Stimulated activated CD8-positive, alpha-beta memory T cell treated with anti-CD3 and anti-CD28 coated beads, Interleukin-15, amount 100 ng/mL, for 48 hours (primary cell): ENCODE data around the gene LAMA2.

Experiments used
- DNase-seq, 2 donors: peaks; one replicate each; pipeline ENCODE4 v3.0.0-alpha.2; 2020; ENCODE audit warnings: low read depth in 2 of 2

The LAMA2 gene

DNA sequence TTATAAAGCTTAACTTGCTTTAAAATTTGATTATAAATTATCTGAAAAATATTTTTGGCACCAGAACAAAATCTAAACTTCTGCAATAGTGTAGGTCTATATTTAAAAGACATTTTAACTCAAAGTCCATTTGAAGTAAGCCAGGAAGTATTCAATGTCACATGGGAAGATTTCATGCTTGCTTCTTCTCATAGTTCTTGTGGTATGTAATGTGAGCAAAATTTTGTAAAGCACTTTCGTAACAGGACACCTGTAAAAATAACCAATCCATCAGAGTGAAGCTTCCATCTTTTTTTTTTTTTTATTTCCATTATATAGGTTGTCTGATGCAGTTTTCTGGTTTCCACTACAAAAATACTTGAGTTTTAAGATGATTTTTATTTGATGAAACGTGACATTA lies 386.1 kb downstream of the LAMA2 start:
- no peak for DNase-seq

DNA sequence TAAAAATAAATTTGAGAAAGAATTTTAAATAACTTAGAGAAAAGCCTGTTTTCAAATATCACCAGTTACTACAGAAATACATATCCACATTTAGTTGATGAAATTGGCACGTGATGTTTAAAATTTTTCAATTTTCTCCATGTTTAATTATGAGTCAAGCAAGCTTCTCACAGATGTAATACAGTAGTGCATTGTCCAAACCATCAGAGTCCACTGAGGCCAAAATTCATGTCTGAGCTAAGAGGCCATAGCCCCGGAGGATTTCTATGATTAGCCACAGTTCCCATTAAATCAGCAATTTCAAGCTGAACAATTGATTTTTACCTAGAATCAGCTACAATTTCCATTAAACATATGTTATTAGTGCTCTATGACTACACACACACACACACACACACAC lies 387.0 kb downstream of the LAMA2 start:
- no peak for DNase-seq

DNA sequence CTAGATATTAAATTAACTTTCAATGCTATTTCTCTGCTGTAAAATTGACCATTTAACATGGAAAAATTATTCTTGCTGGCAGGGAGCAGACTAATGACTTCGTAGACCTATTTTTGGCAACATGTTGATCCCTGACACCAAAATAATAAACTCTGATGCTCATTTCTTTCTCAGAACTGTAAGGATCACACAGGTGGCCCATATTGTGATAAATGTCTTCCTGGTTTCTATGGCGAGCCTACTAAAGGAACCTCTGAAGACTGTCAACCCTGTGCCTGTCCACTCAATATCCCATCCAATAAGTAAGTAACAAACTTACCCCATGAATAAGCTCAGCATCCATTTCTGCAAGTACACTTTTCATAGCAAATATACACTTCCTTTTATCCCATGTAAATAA lies 387.5 kb downstream of the LAMA2 start:
- DNase-seq, result no peak

DNA sequence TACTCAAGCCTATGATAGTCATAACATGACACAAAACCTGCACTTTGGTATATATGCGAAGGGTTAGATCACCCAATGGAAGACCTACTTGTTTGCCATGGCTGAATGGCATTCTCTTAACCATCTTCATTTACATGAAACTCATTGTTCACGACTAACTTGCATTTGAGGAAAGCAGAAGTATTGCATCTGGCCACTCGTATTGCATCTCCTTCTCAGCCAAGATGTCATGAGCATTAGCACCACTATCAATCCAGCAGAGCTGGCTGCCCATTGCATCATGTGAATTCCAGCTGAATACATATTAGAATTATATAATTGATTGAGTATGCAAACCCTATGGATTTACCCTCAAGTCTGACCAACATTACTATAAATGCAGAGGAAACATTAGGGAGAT lies 390.2 kb downstream of the LAMA2 start:
- no peak for DNase-seq

DNA sequence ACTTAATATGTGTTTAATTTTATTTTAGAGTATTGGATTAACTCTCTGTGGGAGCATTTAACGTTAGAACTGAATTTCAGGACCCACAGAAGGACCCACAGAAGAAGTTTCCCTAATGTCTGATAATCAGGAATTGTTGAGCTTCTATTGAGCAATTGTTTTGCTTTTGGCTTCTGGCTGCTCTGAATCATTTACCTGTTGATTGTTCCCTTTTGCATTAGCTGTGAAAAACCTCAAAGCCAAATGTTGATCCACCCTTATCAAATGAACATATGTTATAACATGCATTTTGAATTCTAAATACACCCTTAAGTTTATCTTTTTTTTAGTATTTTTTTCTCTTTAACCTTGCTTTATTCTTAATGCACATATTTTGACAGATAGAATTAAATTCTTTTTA lies 393.5 kb downstream of the LAMA2 start:
- no peak for DNase-seq

DNA sequence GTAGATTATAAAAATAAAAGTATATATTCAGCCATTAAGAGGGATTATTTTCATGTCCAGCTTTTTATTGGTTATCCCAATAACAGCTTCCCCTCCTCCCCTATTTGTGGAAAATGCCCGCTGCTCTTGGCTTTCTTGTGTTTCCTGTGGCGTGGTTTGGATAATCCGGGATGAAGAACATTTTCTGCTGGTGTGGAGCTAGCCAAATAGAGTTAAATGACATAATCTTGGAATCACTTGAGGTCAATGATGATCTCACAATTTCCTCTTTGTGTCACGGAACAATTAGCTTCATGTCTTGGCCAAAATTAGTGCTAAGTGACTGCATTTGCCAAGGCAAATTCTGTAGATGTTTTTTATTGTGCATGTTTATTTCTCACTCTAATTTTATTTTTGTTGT lies 394.0 kb downstream of the LAMA2 start:
- no peak for DNase-seq

DNA sequence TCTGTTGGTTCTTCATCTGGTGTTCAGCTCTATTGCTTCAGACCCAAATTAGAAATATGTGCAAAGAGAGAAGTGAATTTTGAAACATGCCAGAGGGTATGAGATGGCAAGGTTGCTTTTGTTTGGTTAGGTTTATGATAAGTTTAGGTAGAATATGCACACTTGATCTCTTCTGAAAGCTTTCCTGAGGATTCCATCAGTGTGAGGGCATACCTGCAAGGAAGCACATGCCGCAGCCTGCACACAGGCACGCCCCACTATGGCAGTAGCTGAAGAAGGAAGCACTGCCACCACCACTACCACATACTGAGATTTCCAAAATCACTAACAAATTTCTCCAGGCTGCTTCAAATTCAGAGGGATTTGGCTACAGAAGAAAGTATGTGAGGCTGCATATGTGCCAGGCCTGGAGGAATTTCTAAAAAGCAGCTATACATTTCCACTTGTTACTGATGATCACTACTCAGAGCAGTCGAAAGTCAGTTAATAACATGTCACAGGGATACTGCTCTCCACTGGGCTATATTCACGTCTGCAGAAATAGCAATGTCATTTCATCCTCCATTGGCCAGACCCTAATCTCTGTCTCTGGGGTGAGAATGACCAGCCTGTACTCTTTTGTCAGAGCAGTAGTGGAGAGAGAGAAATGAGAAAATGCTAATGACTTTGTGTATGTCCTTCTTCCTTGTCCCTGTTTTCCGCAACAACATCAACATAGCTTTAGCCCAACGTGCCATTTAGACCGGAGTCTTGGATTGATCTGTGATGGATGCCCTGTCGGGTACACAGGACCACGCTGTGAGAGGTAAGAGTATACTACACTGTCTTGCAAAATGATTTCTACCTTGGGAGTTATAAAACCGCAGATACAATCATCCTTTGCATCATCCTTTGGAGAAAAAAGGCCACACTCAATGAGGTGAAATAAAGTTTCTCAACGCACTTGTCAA lies 396.7 kb downstream of the LAMA2 start:
- no peak for DNase-seq

DNA sequence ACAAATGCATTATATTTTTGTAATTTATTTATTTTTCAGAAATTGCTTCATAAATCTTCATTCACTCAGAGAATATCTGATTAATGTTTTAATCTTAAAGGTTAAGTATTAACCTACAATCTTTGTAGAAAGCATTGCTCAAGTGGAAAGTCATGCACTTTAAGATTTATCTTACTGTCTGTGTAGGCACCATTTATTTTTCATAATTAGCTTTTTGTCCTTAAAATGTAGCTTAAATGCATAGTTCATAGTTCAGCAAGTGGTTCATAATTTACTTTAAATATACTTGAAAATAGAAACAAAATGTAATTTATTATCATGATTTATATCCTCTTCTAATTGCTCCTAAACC lies 397.3 kb downstream of the LAMA2 start:
- no peak for DNase-seq

DNA sequence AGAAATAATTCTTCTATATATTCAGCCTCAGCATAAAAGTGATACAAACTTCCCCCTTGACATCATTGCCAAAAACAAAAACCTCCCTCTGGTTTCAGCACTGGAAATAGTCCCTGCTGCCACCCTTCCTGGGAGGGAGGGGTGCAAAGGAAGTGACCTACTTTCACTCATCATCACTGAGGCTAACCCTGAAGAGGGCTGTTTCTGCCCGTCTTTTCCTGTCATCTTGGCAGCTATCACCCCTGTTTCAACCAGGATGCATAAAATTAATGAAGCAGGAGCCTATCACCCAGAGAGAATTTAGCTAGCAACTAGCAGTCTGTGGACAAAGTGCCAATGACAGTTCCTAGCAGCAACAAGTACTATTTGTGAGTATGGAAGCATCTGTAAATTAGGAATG lies 397.8 kb downstream of the LAMA2 start:
- DNase-seq, result peak in 1 of 2 donors; percentile 14

DNA sequence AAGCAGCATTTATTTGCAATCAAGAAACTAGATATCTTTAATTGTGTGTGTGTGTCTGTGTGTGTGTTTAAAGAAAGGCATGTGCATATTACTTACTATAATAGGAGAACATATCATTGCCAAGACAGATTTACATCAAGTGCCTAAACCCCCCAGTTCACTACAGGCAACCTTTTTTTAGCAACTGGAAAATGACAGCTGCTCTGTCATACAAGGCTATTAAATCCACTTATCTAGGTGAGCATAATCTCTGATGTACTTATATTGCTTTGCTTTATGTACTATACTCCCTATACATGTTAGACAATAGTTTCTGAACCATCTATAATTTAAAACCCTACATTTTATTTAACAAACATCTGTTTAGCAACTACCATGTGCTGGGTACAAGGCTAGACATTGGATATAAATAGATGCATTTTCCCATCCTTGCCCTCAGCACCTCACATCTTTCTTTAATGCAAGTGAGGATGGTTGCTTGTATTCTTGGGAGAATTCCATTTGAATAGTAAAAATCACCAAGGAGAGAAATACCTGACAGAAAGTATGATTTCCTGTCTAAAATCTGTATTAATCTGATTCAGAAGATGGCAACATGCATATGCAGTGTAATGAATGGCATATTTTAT lies 398.3 kb downstream of the LAMA2 start:
- no peak for DNase-seq

DNA sequence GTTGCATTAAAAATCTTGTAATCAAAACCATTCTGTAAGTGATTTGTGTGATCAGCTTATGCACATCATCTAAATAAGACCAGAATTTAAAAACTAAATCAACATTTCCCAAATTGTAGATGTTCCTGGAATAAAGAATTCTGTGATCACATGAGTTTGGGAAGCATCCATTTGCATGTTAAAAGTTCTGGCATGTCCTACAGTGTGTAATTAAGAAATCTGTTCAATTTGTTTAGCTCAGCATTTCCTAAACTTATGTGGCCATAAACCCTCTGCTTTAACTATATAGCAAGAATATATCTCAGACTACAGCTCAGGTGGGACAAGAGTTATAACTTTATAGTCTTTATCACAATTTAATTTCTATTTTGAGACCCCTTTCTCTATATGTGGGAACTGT lies 399.1 kb downstream of the LAMA2 start:
- DNase-seq, result no peak

DNA sequence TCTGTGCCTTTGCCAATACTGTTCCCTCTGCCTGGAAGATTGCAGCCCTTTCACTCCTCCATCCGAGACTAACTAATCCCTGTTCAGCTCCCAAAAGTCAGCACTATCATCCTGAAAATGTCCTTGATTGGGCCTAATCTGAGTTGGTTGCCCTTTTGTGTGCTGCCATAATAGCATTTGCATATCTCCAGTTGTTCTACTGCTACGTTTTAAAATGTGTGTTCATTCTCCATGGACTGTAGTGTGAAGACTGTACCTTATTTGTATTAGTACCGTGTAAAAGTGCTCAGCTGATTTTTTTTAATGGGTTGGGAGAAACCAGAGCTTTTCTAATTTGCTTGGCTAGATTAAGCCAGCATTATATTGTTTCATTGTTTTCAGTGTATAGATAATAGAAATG lies 401.3 kb downstream of the LAMA2 start:
- DNase-seq, result no peak

DNA sequence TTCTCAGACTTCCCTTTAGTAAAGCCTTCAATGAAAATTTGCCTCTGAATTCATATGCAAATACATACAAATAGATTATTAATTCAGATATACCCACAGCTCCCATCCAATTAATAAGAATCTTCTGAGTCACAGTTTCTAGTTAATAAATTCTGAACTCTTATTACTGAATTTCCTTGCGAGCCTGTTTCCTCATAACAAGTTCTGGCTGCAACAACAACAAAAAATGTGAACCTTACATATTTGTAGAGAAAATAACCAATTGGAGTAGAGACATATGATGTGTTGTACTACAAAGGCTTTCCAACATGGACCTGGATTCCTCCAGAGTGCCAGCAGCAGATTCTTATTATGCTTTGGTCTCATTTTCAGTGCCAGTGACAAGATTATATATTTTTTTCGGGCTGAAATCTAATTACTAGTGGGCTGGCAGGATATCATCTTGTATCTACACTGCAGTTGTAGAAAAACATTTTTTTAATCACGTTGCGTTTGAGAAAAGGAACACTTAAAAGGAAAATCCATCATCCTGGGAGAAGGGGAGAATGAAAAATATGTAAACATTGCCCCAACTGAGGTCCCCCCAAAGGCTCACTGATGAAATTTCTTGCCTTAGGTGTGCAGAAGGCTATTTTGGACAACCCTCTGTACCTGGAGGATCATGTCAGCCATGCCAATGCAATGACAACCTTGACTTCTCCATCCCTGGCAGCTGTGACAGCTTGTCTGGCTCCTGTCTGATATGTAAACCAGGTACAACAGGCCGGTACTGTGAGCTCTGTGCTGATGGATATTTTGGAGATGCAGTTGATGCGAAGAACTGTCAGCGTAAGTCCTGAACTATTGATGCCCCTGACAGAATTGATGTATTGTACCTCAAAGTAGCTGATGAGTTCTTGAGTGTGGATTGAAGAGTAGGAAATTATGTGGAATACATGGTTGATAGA lies 404.6 kb downstream of the LAMA2 start:
- no peak for DNase-seq

DNA sequence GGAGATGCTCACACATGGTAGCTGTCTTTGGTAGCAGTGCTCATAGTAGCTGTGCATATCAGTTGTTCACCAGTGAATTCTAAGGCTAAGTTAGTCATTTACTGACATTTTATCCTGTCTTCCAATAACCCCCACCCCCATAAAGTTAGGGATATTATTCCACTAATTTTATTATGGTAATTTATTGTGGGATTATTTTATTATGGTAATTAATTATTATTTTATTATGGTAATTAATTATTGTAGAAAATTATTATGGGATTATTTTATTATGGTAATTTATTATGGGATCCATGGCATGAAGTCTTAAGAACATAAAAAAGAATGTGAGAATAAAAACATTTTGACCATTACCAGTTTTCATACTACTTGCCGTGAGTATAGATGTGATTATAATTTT lies 406.5 kb downstream of the LAMA2 start:
- DNase-seq, result no peak

DNA sequence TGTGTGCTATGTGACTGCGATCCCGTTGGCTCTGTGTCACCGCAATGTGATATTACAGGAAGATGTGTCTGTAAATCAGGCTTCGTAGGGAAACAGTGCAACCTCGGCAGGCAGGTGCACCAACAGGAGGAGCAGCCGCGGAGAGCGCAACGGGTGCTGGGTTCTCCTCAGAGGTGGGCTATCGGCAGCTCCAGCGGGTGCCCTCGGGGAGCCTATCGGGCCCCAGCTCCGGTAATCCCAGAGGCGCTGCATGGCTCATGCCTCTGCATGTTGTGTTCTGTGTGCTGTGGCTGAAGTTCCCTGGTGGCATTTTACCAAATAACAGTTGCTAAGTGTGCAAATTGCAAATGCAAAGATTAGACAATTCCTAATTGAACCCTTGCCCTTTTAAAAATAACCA lies 409.9 kb downstream of the LAMA2 start:
- no peak for DNase-seq

DNA sequence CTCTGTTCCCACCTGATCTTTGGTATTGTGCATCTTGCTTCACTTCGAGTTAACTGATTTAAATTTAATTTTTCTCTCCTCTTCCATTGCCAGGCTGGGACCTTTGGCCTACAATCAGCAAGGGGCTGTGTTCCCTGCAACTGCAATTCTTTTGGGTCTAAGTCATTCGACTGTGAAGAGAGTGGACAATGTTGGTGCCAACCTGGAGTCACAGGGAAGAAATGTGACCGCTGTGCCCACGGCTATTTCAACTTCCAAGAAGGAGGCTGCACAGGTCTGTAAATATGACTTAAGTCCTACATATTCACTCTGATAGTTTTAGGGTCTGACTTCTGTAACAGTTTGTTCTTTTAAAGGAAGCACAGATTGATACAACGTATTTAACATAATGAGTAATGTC lies 414.7 kb downstream of the LAMA2 start:
- DNase-seq, result no peak

DNA sequence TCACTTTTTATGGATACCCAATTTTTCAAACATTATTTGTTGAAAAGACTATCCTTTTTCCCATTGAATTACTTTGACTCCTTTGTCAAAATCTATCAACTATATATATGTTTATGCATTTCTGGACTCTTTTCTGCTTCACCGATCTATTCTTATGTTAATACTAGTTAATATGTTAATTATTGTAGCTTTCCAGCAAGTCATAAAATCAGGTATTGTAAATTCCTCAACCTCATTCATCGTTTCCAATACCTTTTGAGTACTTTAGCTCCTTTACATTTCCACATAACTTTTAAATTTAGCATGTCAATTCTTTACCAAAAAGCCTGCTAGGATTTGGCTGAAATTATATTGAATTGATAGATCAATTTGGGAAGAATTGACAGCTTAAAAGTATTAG lies 419.7 kb downstream of the LAMA2 start:
- DNase-seq, result no peak

DNA sequence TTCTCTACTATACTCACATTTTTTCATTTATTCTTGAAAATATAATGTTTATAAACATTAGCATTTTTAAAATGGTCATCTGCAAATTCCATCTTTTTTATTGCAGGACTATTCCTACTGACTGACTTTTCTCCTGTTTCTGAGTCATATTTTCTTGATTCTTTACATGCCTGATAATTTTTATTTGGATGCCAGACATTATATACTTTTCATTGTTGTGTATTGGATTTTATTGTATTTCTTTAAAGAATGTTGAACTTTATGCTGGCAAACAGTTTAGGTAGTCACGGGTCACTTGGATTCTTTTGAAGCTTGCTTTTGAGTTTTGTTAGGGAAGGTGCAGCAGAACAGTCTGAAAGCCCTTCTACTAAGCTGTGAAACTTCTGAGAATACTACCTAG lies 423.9 kb downstream of the LAMA2 start:
- DNase-seq, result no peak

DNA sequence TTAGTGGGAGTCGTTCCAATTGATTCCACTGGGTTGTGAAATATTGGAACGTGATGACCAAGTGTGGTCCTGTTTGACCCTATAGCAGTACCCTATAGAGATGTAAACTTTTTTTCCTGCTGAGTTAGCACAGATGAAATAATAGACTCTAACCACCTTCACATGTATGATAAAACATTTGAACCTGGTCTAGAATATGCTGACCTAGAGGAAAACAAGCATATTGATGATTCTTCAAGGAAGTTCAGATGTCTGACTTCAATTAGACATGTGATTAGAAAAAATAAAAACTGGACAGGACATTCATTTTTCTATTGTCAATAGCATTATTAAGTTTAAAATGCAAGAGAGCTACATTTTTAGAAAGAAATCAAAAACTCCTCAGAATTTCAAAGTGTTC lies 424.9 kb downstream of the LAMA2 start:
- no peak for DNase-seq

DNA sequence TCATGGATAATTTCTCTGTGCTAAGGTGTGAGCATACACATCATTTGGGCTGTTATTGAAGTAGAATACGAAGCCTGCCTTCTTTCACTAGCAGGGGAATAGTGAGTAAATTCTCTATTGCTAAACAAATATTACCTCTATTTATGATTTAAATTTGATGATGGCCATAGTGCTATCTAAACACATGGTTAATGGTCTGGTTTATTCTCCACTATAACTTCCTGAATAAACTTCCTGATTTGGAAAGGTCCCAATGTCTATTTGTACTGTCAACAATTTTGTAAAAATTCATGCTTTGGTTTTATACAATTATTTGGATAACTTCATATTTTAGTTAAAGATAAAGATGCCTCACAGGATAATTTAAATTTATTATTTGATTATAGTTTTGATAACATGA lies 426.2 kb downstream of the LAMA2 start:
- DNase-seq, result no peak

DNA sequence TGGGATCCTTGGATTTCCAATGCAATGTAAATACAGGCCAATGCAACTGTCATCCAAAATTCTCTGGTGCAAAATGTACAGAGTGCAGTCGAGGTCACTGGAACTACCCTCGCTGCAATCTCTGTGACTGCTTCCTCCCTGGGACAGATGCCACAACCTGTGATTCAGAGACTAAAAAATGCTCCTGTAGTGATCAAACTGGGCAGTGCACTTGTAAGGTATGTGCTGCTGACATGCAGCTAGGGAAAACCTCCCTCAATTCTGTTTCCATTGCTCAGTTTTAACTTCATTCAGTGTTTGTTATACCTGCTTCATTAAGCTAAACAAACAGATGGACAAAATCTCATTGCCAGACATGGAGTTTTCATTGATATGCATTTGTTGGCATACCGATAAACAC lies 429.9 kb downstream of the LAMA2 start:
- no peak for DNase-seq

DNA sequence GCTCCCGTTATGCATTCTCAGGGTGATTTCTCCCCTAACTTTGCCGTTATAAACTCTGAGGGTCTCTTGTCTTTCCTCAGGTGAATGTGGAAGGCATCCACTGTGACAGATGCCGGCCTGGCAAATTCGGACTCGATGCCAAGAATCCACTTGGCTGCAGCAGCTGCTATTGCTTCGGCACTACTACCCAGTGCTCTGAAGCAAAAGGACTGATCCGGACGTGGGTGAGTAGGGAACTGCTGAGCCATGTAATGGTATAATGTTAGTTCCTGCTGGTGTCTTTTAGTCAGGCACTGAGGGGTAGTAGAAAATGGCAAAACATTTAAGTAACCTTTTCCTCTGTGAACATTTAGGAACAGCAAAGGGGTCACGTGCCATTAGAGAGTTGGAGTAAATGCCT lies 431.6 kb downstream of the LAMA2 start:
- no peak for DNase-seq
